Bone marrow (tissue), 2 donors: Measurements from ENCODE around the gene DMKN.

Experiments
- DNase-seq, 2 donors: peaks; one replicate each; lab custom pipeline; 2025; lab: John Stamatoyannopoulos, UW

The DMKN gene

GRCh38 chr19:35524181-35524837 lies 10.9 kb upstream of the DMKN start:
- DNase-seq = no peak

GRCh38 chr19:35522745-35523327 lies 9.4 kb upstream of the DMKN start:
- no peak for DNase-seq

GRCh38 chr19:35521124-35521743 lies 7.8 kb upstream of the DMKN start:
- no peak for DNase-seq

- no peak for DNase-seq
These were observed 5.8 kb upstream of the DMKN start for GRCh38 chr19:35519291-35519690.

- no peak for DNase-seq
These were observed 4.9 kb upstream of the DMKN start for GRCh38 chr19:35518313-35518712.

- no peak for DNase-seq
These were observed 3.9 kb upstream of the DMKN start for GRCh38 chr19:35517342-35517741.

GRCh38 chr19:35516310-35516709 lies 2.9 kb upstream of the DMKN start:
- no peak for DNase-seq

GRCh38 chr19:35514282-35514809 lies 897 bp upstream of the DMKN start:
- DNase-seq = no peak

- no peak for DNase-seq
These were observed 420 bp downstream of the DMKN start for GRCh38 chr19:35512831-35513627.

- no peak for DNase-seq
These were observed 2.1 kb downstream of the DMKN start for GRCh38 chr19:35511337-35511736.

- no peak for DNase-seq
These were observed 2.9 kb downstream of the DMKN start for GRCh38 chr19:35510626-35510964.

- DNase-seq = peak; percentile 5 to 17
These were observed 3.4 kb downstream of the DMKN start for GRCh38 chr19:35509861-35510625.

GRCh38 chr19:35509018-35509652 lies 4.3 kb downstream of the DMKN start:
- no peak for DNase-seq

GRCh38 chr19:35508129-35508528 lies 5.3 kb downstream of the DMKN start:
- no peak for DNase-seq

GRCh38 chr19:35507561-35507960 lies 5.9 kb downstream of the DMKN start:
- DNase-seq = no peak

GRCh38 chr19:35506011-35506410 lies 7.4 kb downstream of the DMKN start:
- DNase-seq = no peak

GRCh38 chr19:35502751-35503150 lies 10.7 kb downstream of the DMKN start:
- DNase-seq = no peak

- no peak for DNase-seq
These were observed 11.8 kb downstream of the DMKN start for GRCh38 chr19:35501684-35502083.

- no peak for DNase-seq
These were observed 12.8 kb downstream of the DMKN start for GRCh38 chr19:35500611-35501010.

GRCh38 chr19:35498984-35499527 lies 14.4 kb downstream of the DMKN start:
- DNase-seq = no peak

- DNase-seq = no peak
These were observed 15.2 kb downstream of the DMKN start for GRCh38 chr19:35498220-35498619.
